Cardiac muscle cell (in vitro differentiated cells and primary cell): ENCODE data around the gene LTO1. TPM values are rescaled to one million over a fixed set of nuclear protein-coding genes. Genes with fewer than 3 reads are reported as not detected.

ENCODE experiments used
- DNase-seq, 2 donors: peaks; one replicate each; pipeline versions ENCODE4 v3.0.0 to v3.0.0-alpha.2; 2010 to 2017; ENCODE audit warnings: low read depth in 1 of 2, low spot score in 1 of 2
- H3K27ac ChIP-seq: fragments of 200-600 bp; sonication (generic); 2 replicates; pipeline ENCODE4 v1.5.1; 2016
- H3K27me3 ChIP-seq: fragments of 200-600 bp; sonication (generic); 2 replicates; pipeline ENCODE4 v1.6.0; 2016; ENCODE audit warnings: control low read depth
- H3K36me3 ChIP-seq: fragments of 200-600 bp; sonication (generic); 2 replicates; pipeline ENCODE4 v1.5.1; 2016; ENCODE audit warnings: control low read depth
- H3K4me1 ChIP-seq: fragments of 200-600 bp; sonication (generic); 2 replicates; pipeline ENCODE4 v1.8.1; 2017; ENCODE audit warnings: low read depth, mild to moderate bottlenecking, mixed run types
- H3K4me3 ChIP-seq: fragments of 200-600 bp; sonication (generic); 2 replicates; pipeline ENCODE4 v1.5.1; 2016; ENCODE audit warnings: mild to moderate bottlenecking
- H3K9me3 ChIP-seq: fragments of 200-600 bp; sonication (generic); 2 replicates; pipeline ENCODE4 v1.5.1; 2017; ENCODE audit warnings: low read depth, mild to moderate bottlenecking, control low read depth
- CTCF ChIP-seq: IDR thresholded peaks from 2 replicates; pipeline ENCODE4 v1.5.1; 2012; ENCODE audit warnings: low read depth, mild to moderate bottlenecking, low read length
- polyA plus RNA-seq: library from polyadenylated mRNA; unstranded; fragments of >200 nt; fragmentation: Nextera tagmentation; extraction: Ambion mirVana; gene quantifications from 2 replicates; pipeline ENCODE4 v1.2.1, GENCODE V29; 2016
- total RNA-seq: library from RNA; depleted of rRNA; stranded (reverse); fragments of >200 nt; gene quantifications from 2 replicates; pipeline ENCODE4 v1.2.3, GENCODE V29; 2016

The LTO1 gene
- total RNA-seq = 20.2 and 26.2 TPM in 2 replicates
- polyA plus RNA-seq = 23.0 and 31.7 TPM in 2 replicates

- peaks cover 4% of the 10 kb centered on the region for H3K4me1 ChIP-seq
- DNase-seq = peak; percentile 98
- H3K4me3 ChIP-seq = peak within 1 kb of the TSS; percentile 90
- peak within 1 kb of the TSS; percentile 70 for H3K27ac ChIP-seq
- no peak for TF ChIP-seq CTCF
- H3K36me3 ChIP-seq = peaks cover 3% of the 10 kb centered on the region
- no peaks in the 10 kb centered on the region for H3K27me3 ChIP-seq
- H3K9me3 ChIP-seq = no peaks in the 10 kb centered on the region
Observed at GRCh38 chr11:69674886-69675714, at the start of gene LTO1. Gene LTO1, minus strand, starts transcription at chr11:69675353. Its CDS starts 114 bp downstream, at chr11:69675239.

GRCh38 chr11:69721745-69722144 lies 46.6 kb upstream of the LTO1 start:
- peak; percentile 33 for TF ChIP-seq CTCF

GRCh38 chr11:69721106-69721505 lies 46.0 kb upstream of the LTO1 start:
- H3K36me3 ChIP-seq = no peaks in the 10 kb centered on the region
- no peak overlapping the region for H3K27ac ChIP-seq
- no peaks in the 10 kb centered on the region for H3K4me1 ChIP-seq
- DNase-seq = no peak
- no peak overlapping the region for H3K4me3 ChIP-seq
- TF ChIP-seq CTCF = no peak
- H3K27me3 ChIP-seq = peaks cover 22% of the 10 kb centered on the region
- no peaks in the 10 kb centered on the region for H3K9me3 ChIP-seq

More at GRCh38 chr11:69721745-69722144, 46.6 kb upstream of the LTO1 start:
- Histone ChIP-seq H3K9me3 (no peaks in the 10 kb centered on the region), H3K4me3 (no peak overlapping the region), H3K4me1 (no peaks in the 10 kb centered on the region), H3K27ac (no peak overlapping the region), H3K36me3 (no peaks in the 10 kb centered on the region), H3K27me3 (peaks cover 20% of the 10 kb centered on the region)
- DNase-seq = no peak

GRCh38 chr11:69718912-69719311 lies 43.8 kb upstream of the LTO1 start:
- no peak overlapping the region for H3K4me3 ChIP-seq
- no peaks in the 10 kb centered on the region for H3K9me3 ChIP-seq
- H3K4me1 ChIP-seq = no peaks in the 10 kb centered on the region
- H3K27me3 ChIP-seq = peaks cover 22% of the 10 kb centered on the region
- H3K27ac ChIP-seq = no peak overlapping the region
- no peak for DNase-seq
- no peaks in the 10 kb centered on the region for H3K36me3 ChIP-seq
- TF ChIP-seq CTCF = no peak

- Histone ChIP-seq H3K4me3 (no peak overlapping the region), H3K27me3 (peaks cover 22% of the 10 kb centered on the region)
Observed at GRCh38 chr11:69718147-69718546, 43.0 kb upstream of the LTO1 start.

More at GRCh38 chr11:69718147-69718546, 43.0 kb upstream of the LTO1 start:
- TF ChIP-seq CTCF = peak; percentile 68
- Histone ChIP-seq H3K4me1 (no peaks in the 10 kb centered on the region), H3K9me3 (no peaks in the 10 kb centered on the region), H3K36me3 (no peaks in the 10 kb centered on the region), H3K27ac (no peak overlapping the region)
- DNase-seq = peak; percentile 47 to 82
